NCI-H2227 (cell line): ENCODE measurements around the gene CAMKK1.
A peak's percentile ranks its signal among the peaks of the same experiment; 100 is the strongest.

Experiments
- DNase-seq: peaks from one replicate; lab custom pipeline; 2025; ENCODE audit not compliant: unreplicated experiment; lab: John Stamatoyannopoulos, UW

CAMKK1 gene

DNA sequence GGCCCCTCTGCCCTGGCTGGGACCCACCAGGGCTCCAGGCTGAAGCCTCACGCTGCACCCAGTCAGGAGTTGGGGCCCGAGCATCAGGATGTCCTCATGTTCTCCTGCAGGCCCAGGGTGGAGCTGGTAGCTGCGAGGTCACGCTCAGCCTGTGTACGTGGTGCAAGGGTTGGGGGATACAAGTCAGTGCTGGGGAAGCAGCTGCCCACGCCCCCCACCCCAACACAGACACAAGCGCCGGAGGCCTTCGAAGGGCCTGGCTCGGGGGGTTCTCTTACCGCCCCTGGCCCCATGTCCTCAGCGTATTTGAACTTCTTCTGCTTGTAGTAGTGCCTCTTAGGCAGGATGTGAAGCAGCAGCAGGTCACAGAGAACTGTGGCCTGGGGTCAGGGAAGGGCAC lies 4.9 kb upstream of the CAMKK1 start:
- no peak for DNase-seq

DNA sequence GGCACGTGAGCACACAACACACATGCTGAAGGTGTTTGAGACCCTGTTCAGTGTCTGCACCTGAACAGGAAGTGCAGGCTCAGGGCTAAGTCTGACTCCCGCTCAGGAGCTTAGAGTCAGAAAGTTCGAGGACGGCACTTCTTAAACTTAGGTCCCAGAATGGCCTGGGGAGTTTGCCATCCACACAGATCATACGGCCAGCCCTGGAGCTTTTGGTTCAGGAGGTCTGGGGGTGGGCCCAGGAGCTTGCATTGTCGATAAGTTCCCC lies 4.0 kb upstream of the CAMKK1 start:
- DNase-seq = no peak

GRCh38 chr17:3896108-3896967 lies 3.5 kb upstream of the CAMKK1 start:
- DNase-seq = no peak

GRCh38 chr17:3895354-3895753 lies 2.5 kb upstream of the CAMKK1 start:
- no peak for DNase-seq

DNA sequence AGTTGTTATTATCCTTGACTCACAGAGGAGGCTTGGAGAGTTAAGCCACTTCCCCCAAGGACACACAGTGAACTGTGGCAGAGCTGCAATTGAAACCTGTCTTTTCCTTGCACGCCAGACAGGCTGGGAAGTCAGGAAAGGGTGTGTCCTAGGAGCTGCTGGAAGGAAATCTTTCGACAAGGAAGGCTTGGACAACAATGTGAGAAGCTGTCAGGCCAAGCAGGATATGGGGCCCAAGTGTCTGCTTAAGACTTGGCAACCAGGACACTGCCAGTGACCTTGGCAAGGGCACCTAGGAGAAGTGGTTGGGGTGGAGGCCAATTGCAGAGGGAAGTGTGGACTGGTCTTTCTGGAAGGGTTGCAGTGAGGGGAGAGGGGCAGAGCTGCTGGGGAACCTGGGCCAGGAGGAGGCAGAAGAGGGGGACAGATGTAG lies 2.1 kb upstream of the CAMKK1 start:
- no peak for DNase-seq

- DNase-seq = no peak
Measured at GRCh38 chr17:3894188-3894587, 1.3 kb upstream of the CAMKK1 start.

DNA sequence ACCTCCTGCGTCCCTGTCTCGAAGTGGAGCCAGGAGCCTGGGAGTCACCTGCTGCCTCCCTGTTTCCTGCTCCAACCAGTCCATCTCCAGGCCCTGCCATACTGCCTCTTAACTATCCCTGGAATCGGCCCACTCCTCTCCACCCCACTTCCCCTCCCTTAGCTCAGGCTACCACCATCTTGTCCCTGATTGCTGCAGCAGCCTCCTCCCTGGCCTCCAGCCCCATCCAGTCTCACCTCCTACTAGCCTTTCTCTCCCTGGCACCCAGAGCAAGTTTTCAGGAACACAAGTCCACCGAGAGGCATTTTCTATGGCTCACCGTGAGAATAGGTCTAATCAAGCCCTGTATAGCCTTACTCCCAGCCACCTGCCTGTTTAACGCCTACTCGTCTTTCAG lies 865 bp upstream of the CAMKK1 start:
- DNase-seq = no peak

DNA sequence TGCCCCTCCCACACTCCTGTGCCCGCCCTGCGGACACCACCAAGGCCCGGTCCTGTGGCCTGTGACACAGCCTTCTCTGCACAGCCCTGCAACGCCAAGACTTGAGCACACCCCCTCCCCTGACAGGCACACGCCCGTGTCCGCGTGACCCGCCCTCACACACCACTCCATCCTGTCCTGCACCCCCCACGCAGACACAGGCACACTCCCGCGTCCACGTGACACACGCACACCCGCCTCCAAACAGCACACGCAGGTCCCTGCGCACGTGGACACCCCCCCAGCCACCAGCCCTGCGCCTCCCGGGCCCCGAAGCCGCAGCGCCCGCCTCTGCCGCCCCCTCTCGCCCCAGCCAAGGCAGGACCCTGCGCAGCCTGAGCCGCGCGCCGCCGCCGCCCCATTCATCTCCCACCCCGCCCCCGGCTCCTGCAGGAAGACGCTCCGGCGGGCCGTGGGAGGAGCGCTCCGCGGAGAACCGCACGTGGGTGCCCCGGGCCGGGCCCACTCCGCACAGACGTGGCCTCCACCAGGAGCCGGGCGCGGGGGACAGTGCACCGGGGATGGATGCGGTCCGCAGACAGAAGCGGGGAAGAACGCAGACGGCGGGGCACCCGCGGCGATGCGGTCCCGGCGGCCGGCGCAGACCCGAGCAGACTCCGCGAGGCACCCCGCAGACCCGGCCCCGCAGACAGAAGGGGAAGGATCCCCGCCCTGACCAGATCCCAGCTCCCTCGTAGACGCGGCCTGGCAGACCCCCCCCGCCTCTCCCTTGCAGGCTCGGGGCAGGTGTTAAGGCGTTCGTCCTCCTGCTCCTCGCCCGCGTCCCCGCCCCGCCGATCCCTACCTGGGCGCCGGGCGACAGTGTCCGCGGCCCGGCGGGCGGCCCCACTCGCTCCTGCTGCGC lies 506 bp downstream of the CAMKK1 start:
- peak; percentile 74 for DNase-seq

DNA sequence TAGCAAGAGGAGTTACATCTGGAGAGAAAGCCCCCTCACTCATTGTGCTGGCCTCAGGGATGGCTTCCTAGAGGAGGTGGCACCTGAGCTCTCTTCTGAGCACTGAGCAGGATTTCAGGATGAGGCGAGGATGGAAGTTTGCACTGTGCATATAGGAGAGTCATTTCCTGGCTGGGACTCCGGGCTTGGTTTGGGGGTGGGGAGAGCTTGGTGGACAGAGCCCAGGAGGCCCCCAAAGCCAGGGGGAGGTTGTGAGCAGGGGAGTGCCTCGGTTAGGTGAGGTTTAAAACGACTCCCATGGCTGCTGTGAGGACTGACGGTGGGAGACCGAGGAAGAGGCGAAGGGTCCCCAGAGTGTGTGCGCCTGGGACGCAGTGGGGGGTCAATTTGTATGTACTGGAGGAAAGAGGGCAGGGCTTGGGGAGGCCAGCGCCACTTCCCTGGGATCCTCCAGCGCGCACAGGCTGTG lies 1.2 kb downstream of the CAMKK1 start:
- DNase-seq = no peak

DNA sequence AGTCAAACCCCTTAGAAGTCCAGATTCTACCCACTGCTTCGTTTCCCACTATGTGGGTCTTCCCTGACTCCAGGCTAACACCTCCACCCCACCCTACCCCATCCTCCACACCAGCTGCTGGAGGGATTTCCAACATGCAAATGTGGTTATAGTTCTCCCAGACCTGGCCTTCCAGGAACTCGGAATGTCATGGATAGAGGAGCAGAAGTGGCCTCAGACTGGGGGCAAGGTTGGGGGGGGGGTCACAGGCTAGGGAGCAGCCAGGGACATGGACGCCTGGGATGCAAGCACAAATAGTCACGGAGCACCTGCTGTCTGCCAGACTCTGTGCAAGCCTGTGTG lies 2.0 kb downstream of the CAMKK1 start:
- no peak for DNase-seq

DNA sequence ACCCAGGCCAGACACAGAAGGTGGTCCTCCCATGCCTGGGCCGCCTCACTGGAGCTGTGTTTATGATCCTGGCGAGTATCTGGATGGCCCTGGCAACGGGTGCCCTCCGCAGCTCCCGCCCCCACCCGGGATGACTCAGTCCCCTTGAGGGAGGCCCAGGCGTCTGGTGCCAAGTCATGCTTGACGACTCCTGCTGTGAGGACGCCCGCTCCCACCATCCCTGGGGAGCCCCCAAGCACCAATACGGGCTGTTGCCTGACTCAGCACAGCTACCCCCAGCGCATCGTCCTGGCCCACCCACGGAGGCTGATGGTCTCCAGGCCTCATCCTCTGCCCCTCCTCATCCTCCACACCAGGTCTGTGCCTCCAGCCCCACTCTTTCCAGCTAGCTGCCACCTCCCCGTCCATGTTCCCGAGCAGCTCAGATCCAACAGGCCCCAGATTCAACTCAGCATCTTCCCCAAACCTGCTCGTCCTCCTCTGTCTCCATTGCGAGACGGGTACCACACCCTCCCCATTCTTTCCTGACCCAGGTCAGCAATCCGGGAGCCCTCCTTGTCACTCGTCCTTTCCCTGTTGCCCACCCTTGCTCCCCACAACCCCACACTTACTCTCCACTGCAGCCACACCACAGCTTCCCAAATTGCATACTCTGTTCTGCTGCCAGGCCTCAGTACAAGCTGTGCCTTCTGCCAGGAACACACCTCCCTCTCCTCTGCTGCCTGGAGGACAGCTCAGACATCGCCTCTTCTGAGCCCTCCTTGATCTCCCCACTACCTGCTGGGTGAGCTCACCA lies 2.6 kb downstream of the CAMKK1 start:
- no peak for DNase-seq

GRCh38 chr17:3889325-3890012 lies 3.4 kb downstream of the CAMKK1 start:
- DNase-seq = no peak

- DNase-seq = peak; percentile 38
Measured at GRCh38 chr17:3888343-3889171, 4.3 kb downstream of the CAMKK1 start.

DNA sequence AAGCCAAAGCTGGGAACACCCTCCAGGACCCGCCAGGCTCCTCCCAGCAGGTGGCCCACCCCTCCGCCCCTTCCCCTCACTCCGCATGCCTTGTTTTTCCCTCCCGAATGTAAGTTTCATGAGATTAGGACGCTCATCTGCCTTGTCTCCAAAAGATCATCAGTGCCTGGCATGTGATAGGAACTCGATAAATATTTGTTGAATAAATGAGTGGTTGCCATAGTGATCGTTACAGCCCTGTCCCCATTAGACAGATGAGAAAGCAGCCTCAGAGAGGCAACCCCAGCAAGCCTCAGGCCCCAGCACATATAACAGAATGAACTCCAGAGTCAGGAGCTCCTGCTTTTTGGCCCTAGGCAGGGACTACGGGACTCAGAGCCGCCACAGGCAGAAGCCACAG lies 5.0 kb downstream of the CAMKK1 start:
- no peak for DNase-seq

- DNase-seq = no peak
Measured at GRCh38 chr17:3887394-3887793, 5.5 kb downstream of the CAMKK1 start.

GRCh38 chr17:3886776-3887175 lies 6.1 kb downstream of the CAMKK1 start:
- no peak for DNase-seq

DNA sequence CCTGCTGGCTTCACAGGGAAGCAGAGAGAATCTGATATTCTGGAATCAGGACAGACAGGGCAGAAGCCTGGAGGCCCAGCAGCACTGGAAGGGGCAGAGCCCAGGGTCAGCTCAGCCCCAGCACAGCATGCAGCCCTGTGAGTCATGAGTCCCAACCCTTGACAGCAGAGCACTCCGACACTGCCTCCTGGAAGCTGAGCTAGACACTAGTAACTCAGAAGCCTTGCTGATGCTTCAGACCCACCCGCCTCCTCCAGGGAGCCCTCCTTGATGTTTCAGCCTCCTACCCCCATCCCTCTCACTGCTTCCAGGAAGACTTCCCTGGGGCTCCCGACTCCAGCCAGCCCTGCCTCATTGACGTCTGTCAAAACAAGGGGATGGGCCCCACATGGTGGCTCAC lies 6.9 kb downstream of the CAMKK1 start:
- DNase-seq = no peak

DNA sequence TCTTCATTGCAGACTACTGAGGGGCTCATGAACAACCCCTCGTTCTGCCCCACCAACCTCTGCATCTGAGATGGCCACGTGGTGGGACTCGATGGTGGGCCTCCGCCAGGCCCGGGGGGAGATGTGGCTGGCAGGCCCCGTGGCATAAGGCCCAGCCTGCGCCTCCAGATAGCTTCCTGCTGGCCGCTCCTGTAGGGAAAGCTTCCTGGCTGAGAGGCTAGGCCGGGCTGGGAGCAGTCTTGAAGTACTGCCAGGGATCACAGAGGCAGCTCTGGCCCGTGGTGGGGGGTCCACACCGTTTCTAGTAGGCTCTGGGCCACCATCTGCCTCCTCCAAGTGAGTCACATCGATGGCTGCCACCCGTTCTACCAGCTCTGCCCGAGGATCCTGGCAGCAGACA lies 7.6 kb downstream of the CAMKK1 start:
- DNase-seq = no peak

GRCh38 chr17:3884188-3884587 lies 8.7 kb downstream of the CAMKK1 start:
- no peak for DNase-seq

- no peak for DNase-seq
Measured at GRCh38 chr17:3882276-3882675, 10.6 kb downstream of the CAMKK1 start.
